Activated T-cell treated with anti-CD3 and anti-CD28 coated beads for 24 hours (primary cell): ENCODE results near the gene HOATZ.

Source experiments
- DNase-seq: peaks from one replicate; pipeline ENCODE4 v3.0.0-alpha.2; 2020; ENCODE audit warnings: low read depth

The HOATZ gene

GRCh38 chr11:111549196-111549868 lies 34.8 kb downstream of the HOATZ start:
- DNase-seq, result no peak

- no peak for DNase-seq
Measured at GRCh38 chr11:111549869-111550203, 35.3 kb downstream of the HOATZ start.

GRCh38 chr11:111550258-111550657 lies 35.7 kb downstream of the HOATZ start:
- DNase-seq, result no peak

GRCh38 chr11:111554532-111554931 lies 40.0 kb downstream of the HOATZ start:
- DNase-seq, result no peak

- DNase-seq, result no peak
Measured at GRCh38 chr11:111555255-111555654, 40.7 kb downstream of the HOATZ start.

GRCh38 chr11:111557425-111558111 lies 43.0 kb downstream of the HOATZ start:
- no peak for DNase-seq

- DNase-seq, result no peak
Measured at GRCh38 chr11:111559800-111560464, 45.4 kb downstream of the HOATZ start.

- DNase-seq, result no peak
Measured at GRCh38 chr11:111560800-111561199, 46.2 kb downstream of the HOATZ start.

GRCh38 chr11:111561306-111561705 lies 46.7 kb downstream of the HOATZ start:
- no peak for DNase-seq

- no peak for DNase-seq
Measured at GRCh38 chr11:111561791-111562325, 47.3 kb downstream of the HOATZ start.

GRCh38 chr11:111562692-111563389 lies 48.3 kb downstream of the HOATZ start:
- no peak for DNase-seq

- DNase-seq, result peak; percentile 59
Measured at GRCh38 chr11:111565114-111565720, 50.6 kb downstream of the HOATZ start.

GRCh38 chr11:111566324-111566723 lies 51.7 kb downstream of the HOATZ start:
- DNase-seq, result no peak

GRCh38 chr11:111569476-111569875 lies 54.9 kb downstream of the HOATZ start:
- no peak for DNase-seq

GRCh38 chr11:111570796-111571195 lies 56.2 kb downstream of the HOATZ start:
- no peak for DNase-seq

GRCh38 chr11:111571829-111572501 lies 57.4 kb downstream of the HOATZ start:
- DNase-seq, result no peak

GRCh38 chr11:111572581-111572980 lies 58.0 kb downstream of the HOATZ start:
- DNase-seq, result no peak

- DNase-seq, result no peak
Measured at GRCh38 chr11:111573821-111574249, 59.3 kb downstream of the HOATZ start.

GRCh38 chr11:111574373-111575225 lies 60.0 kb downstream of the HOATZ start:
- no peak for DNase-seq

- no peak for DNase-seq
Measured at GRCh38 chr11:111575740-111576139, 61.2 kb downstream of the HOATZ start.
